Ascending aorta (tissue), 2 donors: ENCODE data around the gene EPN3. TPM values are rescaled to one million over a fixed set of nuclear protein-coding genes. Genes with fewer than 3 reads are reported as not detected.
A peak's percentile ranks its signal among the peaks of the same experiment; 100 is the strongest.

Experiments used
- DNase-seq, 2 donors: peaks; one replicate each; pipeline ENCODE4 v3.0.0-alpha.2; 2019; ENCODE audit warnings: low spot score in 2 of 2
- H3K27ac ChIP-seq, 2 donors: fragments of 200-600 bp; sonication (generic); one replicate each; pipeline ENCODE4 v1.5.1; 2016 to 2017; ENCODE audit warnings: mild to moderate bottlenecking in 1 of 2
- H3K27me3 ChIP-seq: fragments of 200-600 bp; sonication (generic); one replicate; pipeline ENCODE4 v1.5.1; 2017
- H3K36me3 ChIP-seq, 2 donors: fragments of 200-600 bp; sonication (generic); one replicate each; pipeline ENCODE4 v1.5.1; 2016
- H3K4me1 ChIP-seq, 2 donors: fragments of 200-600 bp; sonication (generic); one replicate each; pipeline ENCODE4 v1.5.1; 2016 to 2017; ENCODE audit warnings: mild to moderate bottlenecking in 1 of 2
- H3K4me3 ChIP-seq, 2 donors: fragments of 200-600 bp; sonication (generic); one replicate each; pipeline ENCODE4 v1.5.1; 2016 to 2017; ENCODE audit warnings: mild to moderate bottlenecking in 1 of 2
- H3K9me3 ChIP-seq, 2 donors: fragments of 200-600 bp; sonication (generic); one replicate each; pipeline ENCODE4 v1.5.1; 2016
- intact Hi-C: fragments of 100-400 bp; cut with DNase I; formaldehyde crosslinking; loops from one replicate; pipeline ENCODE4 v1.15.1; 2023
- total RNA-seq: library from RNA; depleted of rRNA; stranded (reverse); fragments of >200 nt; gene quantifications from one replicate; pipeline ENCODE4 v1.1.0, GENCODE V29; 2016
- TF ChIP-seq, protein P1 (sequence below), 3 experiments: fragments of 200-600 bp in 2 of 3; fragments of 450-650 bp in 1 of 3; sonication (generic) in 2 of 3; IDR thresholded peaks; one replicate each; pipeline ENCODE4 v1.5.1; 2016 to 2019; ENCODE audit warnings: antibody characterized with exemption in 3 of 3, mild to moderate bottlenecking in 1 of 3, moderate library complexity in 1 of 3

The EPN3 gene
- total RNA-seq, 1 donor from 2014 or later = 0.85 TPM

DNA sequence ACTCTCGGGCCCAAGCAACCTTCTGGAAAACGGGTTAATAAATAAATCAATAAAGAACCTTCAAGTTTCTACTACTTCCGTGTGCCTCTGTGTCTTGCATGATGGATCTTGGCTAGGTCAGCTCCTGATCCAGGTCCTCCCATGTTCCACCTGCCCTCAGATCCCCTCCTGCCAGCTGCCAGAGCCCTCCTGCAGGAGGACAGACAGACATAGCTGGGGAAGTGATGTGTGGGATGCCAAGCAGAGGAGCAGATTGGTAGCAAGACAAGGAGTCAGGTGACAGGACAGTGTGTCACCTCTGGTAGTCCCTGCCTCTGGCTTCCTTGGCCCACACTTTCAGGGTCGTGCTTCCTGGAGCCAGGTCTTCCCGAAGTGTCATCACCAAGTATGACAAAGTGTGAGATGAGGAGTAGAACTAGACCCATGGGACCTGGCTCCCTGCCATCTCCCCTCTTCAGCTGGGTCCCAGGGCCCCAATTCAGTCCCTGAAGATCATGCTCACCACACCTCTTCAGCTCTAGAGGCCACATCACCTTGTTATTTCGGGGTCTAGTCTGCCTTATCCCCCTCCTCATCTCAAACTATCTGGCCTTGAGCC lies 1.0 kb upstream of the EPN3 start:
- H3K27me3 ChIP-seq = peaks cover 11% of the 10 kb centered on the region
- no peaks in the 10 kb centered on the region for H3K9me3 ChIP-seq
- peaks cover 0 to 8% of the 10 kb centered on the region in 2 donors for H3K4me1 ChIP-seq
- intact Hi-C loops = no loop called here
- no peaks in the 10 kb centered on the region for H3K36me3 ChIP-seq
- DNase-seq = no peak
- no peak overlapping the region for H3K4me3 ChIP-seq
- no peak overlapping the region for H3K27ac ChIP-seq
- TF ChIP-seq, protein P1, sequence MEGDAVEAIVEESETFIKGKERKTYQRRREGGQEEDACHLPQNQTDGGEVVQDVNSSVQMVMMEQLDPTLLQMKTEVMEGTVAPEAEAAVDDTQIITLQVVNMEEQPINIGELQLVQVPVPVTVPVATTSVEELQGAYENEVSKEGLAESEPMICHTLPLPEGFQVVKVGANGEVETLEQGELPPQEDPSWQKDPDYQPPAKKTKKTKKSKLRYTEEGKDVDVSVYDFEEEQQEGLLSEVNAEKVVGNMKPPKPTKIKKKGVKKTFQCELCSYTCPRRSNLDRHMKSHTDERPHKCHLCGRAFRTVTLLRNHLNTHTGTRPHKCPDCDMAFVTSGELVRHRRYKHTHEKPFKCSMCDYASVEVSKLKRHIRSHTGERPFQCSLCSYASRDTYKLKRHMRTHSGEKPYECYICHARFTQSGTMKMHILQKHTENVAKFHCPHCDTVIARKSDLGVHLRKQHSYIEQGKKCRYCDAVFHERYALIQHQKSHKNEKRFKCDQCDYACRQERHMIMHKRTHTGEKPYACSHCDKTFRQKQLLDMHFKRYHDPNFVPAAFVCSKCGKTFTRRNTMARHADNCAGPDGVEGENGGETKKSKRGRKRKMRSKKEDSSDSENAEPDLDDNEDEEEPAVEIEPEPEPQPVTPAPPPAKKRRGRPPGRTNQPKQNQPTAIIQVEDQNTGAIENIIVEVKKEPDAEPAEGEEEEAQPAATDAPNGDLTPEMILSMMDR (IDR thresholded peaks at IDR 0.05) = no peak

DNA sequence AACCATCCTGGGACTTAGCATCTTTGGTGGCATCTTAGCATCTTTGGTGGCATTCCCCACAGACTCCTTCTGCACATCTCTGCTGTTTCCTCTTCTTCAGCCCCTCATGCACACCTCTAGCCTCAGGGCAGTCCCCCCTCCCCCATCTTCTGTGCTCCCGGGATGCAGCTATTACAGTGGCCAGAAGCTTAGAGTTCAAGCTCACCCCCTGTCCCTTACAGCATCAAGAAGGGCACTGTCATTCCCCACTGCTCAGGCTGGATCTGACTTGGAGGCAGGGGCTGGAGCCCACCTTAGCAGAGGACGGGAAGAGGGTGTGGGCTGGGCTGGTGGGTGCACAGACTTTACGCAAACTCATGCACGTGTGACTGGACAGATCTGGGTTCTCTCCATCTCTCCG lies 650 bp downstream of the EPN3 start:
- Histone ChIP-seq H3K4me3 (no peak overlapping the region), H3K36me3 (no peaks in the 10 kb centered on the region), H3K4me1 (peaks cover 0 to 8% of the 10 kb centered on the region in 2 donors), H3K27ac (no peak overlapping the region), H3K27me3 (peaks cover 11% of the 10 kb centered on the region), H3K9me3 (no peaks in the 10 kb centered on the region)
- TF ChIP-seq, protein P1 (IDR thresholded peaks at IDR 0.05) = no peak
- intact Hi-C loops = no loop called here
- no peak for DNase-seq

DNA sequence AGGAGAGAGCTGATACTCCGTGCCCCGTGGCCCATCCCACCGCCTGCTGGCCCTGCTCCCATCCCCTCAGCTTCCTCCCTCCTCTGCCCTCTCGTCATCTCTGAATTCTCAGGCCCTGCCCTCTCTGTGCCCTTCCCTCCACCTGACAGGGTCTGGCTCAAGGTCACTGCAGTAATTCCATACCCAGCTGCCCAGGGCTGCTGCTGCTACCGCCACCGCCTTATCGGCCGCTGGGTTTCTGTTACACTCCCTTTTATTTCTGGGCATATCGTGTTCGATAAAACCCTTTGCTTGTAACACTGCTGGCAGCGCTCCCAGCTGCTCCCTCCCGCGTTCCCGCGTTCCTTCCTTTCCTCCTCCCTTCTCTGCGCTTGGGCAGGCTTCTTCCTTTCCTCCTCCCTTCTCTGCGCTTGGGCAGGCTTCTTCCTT lies 1.2 kb downstream of the EPN3 start:
- H3K9me3 ChIP-seq = no peaks in the 10 kb centered on the region
- no peaks in the 10 kb centered on the region for H3K36me3 ChIP-seq
- H3K4me1 ChIP-seq = peaks cover 0 to 8% of the 10 kb centered on the region in 2 donors
- DNase-seq = no peak
- no peak overlapping the region for H3K27ac ChIP-seq
- TF ChIP-seq, protein P1 (IDR thresholded peaks at IDR 0.05) = no peak
- H3K4me3 ChIP-seq = peak overlapping the region in 1 of 2 donors; percentile 39
- intact Hi-C loops = no loop called here
- H3K27me3 ChIP-seq = peaks cover 11% of the 10 kb centered on the region

DNA sequence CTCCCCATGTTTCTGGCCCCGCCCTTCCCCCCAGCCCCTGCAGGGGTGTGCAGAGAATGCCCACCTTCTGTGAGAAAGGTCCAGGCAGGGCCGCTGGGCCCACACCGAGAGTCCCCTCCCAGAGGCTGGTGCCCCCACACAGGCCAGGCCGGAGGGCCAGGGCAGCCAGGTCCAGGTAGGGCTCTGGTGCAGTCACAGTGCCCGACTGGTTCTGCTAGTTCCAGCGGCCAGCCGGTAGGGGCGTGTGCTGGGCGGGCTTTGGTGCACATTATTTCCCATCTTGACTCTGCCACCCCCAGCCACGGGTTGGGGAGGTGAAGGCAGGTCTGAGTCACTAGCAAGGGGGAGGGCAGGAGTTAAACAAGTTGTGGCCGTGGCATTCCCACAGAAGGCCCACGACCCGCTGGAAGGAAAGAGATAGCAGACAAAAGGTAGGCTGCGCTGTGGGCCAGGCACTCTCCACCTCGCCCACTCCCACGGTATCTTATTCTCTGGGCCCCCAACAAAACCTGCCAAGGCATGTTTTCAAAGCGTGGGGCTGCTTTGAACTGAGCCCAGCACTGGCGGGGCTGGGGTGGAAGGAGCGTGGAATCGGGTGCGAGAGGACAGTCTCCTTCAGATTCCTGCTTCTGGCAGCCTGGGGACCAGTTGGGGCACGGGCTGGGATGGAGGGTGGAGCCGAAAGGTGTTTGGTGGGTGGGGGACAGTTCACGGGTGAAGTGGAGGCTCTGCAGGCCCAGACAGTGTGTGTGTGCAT lies 1.9 kb downstream of the EPN3 start:
- Histone ChIP-seq H3K27ac (no peak overlapping the region), H3K4me1 (peaks cover 0 to 8% of the 10 kb centered on the region in 2 donors), H3K36me3 (no peaks in the 10 kb centered on the region), H3K9me3 (no peaks in the 10 kb centered on the region), H3K4me3 (peak overlapping the region in 1 of 2 donors; percentile 39), H3K27me3 (peaks cover 11% of the 10 kb centered on the region)
- TF ChIP-seq, protein P1 (IDR thresholded peaks at IDR 0.05) = peak in 2 of 3 experiments; percentile 4 to 11
- intact Hi-C loops = no loop called here
- DNase-seq = no peak

DNA sequence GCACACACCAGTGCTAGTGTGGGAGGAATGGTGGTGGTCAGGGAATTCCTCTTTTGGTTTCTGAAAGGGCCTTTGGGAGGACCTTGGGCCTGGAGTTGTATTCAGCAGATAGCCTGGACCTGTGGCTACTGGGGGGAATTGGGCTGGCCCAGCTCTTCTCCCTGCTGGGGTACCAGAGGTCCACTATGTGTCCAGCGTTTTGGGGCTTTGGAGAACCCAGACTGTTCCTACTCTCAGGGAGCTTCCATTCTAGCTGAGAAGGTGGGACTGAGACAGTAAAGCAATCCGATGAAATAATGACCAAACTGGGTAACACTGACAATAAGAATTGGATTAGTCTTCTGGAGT lies 2.4 kb downstream of the EPN3 start:
- Histone ChIP-seq H3K36me3 (no peaks in the 10 kb centered on the region), H3K27me3 (peaks cover 11% of the 10 kb centered on the region), H3K9me3 (no peaks in the 10 kb centered on the region), H3K4me3 (no peak overlapping the region), H3K4me1 (peaks cover 0 to 8% of the 10 kb centered on the region in 2 donors), H3K27ac (no peak overlapping the region)
- no peak for DNase-seq
- intact Hi-C loops = no loop called here
- TF ChIP-seq, protein P1 (IDR thresholded peaks at IDR 0.05) = no peak
